Peyer's patch (tissue), 4 donors: Measurements from ENCODE around the gene MLLT10. TPM values are rescaled to one million over a fixed set of nuclear protein-coding genes. Genes with fewer than 3 reads are reported as not detected.

Experiments
- DNase-seq, 3 donors: peaks; one replicate each; pipeline ENCODE4 v3.0.0-alpha.2; 2017 to 2019
- H3K27ac ChIP-seq, 4 donors: fragments of 200-600 bp; sonication (generic); one replicate each; pipeline ENCODE4 v1.5.1; 2016 to 2019
- H3K27me3 ChIP-seq, 2 donors: fragments of 200-600 bp; sonication (generic); one replicate each; pipeline ENCODE4 v1.5.1; 2019
- H3K36me3 ChIP-seq, 3 donors: fragments of 200-600 bp; sonication (generic); one replicate each; pipeline ENCODE4 v1.5.1; 2016 to 2019
- H3K4me1 ChIP-seq, 4 donors: fragments of 200-600 bp; sonication (generic); one replicate each; pipeline ENCODE4 v1.5.1; 2016 to 2019
- H3K4me3 ChIP-seq, 4 donors: fragments of 200-600 bp; sonication (generic); 1 replicate in 3 of 4; 2 replicates in 1 of 4; pipeline ENCODE4 v1.5.1; 2016 to 2019; ENCODE audit warnings: mild to moderate bottlenecking in 1 of 4
- H3K9me3 ChIP-seq, 4 donors: fragments of 200-600 bp; sonication (generic); one replicate each; pipeline ENCODE4 v1.5.1; 2016 to 2019; ENCODE audit warnings: mild to moderate bottlenecking in 1 of 4
- POLR2A ChIP-seq, 2 donors: fragments of 450-650 bp; IDR thresholded peaks; one replicate each; pipeline ENCODE4 v1.5.1; 2017; ENCODE audit warnings: antibody characterized with exemption in 2 of 2, mild to moderate bottlenecking in 2 of 2, moderate library complexity in 2 of 2
- total RNA-seq, 4 donors: library from RNA; depleted of rRNA; stranded (reverse); fragments of >200 nt; gene quantifications; one replicate each; pipeline ENCODE4 v1.1.0, GENCODE V29; 2016
- TF ChIP-seq, protein P1 (sequence below), 6 experiments: fragments of 450-650 bp in 4 of 6; fragments of 200-600 bp in 2 of 6; sonication (generic) in 1 of 6; IDR thresholded peaks; one replicate each; pipeline ENCODE4 v1.5.1; 2017 to 2019; ENCODE audit warnings: antibody characterized with exemption in 6 of 6, mild to moderate bottlenecking in 3 of 6, moderate library complexity in 1 of 6

The MLLT10 gene
- total RNA-seq, 4 donors from 2014 or later, result 25.2 to 65.2 (median 40.1) TPM

DNA sequence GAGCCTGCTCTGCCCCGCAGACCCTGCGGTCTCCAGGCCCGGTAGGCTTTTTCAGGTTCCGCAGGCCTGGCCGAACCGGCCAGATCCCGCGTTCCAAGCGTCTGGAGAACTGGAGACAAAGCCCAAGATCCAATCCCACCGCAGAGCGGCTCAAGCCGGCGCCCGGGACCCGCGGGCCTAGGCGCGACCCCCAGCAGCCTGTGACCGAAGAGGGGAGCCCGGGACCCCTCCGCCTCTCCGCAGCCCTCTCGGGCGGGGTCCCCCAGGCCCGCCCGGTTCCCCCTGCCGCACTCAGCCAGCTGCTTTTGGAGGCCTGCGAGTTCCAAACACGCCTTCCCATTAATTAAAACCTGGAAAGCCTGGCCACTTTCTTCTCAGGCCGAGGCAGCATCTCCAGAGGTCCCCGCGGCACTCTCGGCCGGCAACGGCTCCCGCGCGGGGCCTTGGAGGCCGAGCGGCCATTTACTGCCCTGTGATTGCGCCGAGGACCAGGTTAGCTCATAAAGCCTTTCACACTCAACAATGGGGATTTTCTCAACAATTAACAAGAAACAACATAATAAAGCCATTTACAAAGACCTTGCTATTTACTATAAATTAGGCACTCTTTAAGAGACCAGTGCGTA lies 25.2 kb upstream of the MLLT10 start:
- H3K9me3 ChIP-seq, result no peaks in the 10 kb centered on the region
- H3K4me1 ChIP-seq, result no peaks in the 10 kb centered on the region
- no peak overlapping the region for H3K27ac ChIP-seq
- H3K36me3 ChIP-seq, result no peaks in the 10 kb centered on the region
- TF ChIP-seq, protein P1, sequence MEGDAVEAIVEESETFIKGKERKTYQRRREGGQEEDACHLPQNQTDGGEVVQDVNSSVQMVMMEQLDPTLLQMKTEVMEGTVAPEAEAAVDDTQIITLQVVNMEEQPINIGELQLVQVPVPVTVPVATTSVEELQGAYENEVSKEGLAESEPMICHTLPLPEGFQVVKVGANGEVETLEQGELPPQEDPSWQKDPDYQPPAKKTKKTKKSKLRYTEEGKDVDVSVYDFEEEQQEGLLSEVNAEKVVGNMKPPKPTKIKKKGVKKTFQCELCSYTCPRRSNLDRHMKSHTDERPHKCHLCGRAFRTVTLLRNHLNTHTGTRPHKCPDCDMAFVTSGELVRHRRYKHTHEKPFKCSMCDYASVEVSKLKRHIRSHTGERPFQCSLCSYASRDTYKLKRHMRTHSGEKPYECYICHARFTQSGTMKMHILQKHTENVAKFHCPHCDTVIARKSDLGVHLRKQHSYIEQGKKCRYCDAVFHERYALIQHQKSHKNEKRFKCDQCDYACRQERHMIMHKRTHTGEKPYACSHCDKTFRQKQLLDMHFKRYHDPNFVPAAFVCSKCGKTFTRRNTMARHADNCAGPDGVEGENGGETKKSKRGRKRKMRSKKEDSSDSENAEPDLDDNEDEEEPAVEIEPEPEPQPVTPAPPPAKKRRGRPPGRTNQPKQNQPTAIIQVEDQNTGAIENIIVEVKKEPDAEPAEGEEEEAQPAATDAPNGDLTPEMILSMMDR (IDR thresholded peaks at IDR 0.05), result no peak
- no peak for TF ChIP-seq POLR2A (IDR thresholded peaks at IDR 0.05)
- DNase-seq, result no peak
- no peak overlapping the region for H3K4me3 ChIP-seq
- H3K27me3 ChIP-seq, result no peaks in the 10 kb centered on the region

DNA sequence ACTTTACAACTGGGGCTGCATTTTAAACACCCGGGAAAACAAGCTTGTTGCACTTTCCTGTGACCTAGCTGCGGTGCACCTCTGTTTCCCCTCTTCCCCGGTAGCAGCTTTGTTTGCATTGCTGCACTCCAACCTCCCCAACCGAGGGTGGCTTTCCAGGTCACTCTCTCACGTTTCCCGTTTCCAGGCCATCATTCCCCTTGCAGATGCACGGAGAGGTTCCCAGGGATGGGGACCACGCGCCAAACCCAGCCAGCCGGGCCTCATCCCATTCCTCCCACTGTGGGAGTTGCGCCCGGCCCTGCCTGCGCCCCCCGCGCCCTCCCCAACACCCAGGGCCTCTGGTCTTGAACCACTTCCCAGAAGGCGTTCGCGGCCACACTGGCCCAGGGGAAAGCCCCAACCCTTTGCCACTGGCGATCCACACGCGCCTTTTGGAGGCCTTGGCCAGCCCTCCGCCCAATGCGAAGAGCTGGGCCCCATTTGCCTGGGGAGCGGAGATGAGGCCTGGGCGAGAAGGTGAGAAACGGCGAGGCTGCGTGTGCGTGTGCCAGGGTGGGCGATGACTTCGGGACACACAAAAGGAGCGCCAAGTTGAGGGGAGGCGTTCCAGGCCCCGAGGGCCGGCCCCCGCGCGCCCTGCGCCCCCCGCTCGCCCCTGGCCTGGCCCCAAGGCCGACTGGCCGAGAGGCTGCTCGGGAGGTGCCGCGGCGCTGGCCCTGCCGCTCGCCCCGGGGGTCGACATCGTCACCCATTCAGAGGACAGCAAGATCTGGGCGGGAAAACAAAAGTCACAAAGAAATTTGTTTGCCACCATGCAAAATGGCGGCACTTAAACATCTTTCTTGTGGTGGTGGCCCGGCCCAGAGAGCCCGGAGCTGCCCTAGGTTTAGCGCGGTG lies 24.4 kb upstream of the MLLT10 start:
- Histone ChIP-seq H3K4me1 (no peaks in the 10 kb centered on the region), H3K27me3 (no peaks in the 10 kb centered on the region), H3K4me3 (peak overlapping the region in 2 of 4 donors; percentile 35 to 42), H3K36me3 (no peaks in the 10 kb centered on the region), H3K9me3 (no peaks in the 10 kb centered on the region), H3K27ac (peak overlapping the region in 3 of 4 donors; percentile 10 to 52 (median 52))
- no peak for DNase-seq
- no peak for TF ChIP-seq POLR2A (IDR thresholded peaks at IDR 0.05)
- TF ChIP-seq, protein P1 (IDR thresholded peaks at IDR 0.05), result no peak

DNA sequence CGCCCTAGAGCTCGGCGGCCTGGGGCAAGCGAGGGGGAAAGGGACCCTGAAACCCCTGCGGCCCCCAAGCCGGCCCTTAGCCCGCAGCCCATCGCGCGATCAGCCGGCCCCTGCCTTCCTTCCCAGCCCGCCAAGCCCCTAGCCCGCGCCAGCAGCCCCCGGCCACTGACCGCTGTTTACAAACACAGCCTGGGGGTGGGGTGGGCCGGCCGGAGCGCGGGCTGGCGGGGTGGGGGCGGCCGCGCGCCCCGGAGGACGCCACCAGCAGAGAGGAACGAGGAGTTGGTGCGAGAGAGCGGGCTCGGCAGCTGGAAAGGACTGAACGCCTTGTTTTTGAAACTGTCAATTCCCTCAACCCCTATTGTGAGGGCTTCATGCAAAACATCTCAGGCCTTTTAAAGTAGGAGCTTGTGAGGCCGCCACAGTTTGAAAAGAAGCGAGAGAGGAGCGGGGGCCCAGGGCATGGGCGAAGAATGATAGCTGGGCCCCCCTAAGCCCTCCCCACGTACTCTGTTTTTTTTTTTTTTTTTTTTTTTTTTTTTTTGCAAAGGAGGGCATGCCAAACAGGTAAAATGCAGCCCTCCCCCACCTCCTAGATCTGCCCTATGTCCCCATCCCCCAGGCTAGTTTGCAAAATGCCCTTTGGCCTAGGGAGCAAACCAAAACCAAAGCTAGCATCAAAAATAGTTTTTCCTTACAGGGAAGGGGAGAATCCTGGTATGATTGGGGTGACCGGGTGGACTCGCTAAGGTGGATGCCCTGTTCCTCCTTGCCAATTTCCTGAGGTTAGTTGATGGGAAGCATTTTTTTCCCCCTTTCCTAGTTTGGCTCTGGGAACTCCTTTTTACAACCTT lies 23.6 kb upstream of the MLLT10 start:
- Histone ChIP-seq H3K9me3 (no peaks in the 10 kb centered on the region), H3K27ac (peak overlapping the region in 3 of 4 donors; percentile 10 to 52 (median 52)), H3K36me3 (no peaks in the 10 kb centered on the region), H3K4me3 (peak overlapping the region in 2 of 4 donors; percentile 35 to 42), H3K4me1 (no peaks in the 10 kb centered on the region), H3K27me3 (peaks cover 0 to 1% of the 10 kb centered on the region in 2 donors)
- no peak for DNase-seq
- no peak for TF ChIP-seq POLR2A (IDR thresholded peaks at IDR 0.05)
- TF ChIP-seq, protein P1 (IDR thresholded peaks at IDR 0.05), result no peak

DNA sequence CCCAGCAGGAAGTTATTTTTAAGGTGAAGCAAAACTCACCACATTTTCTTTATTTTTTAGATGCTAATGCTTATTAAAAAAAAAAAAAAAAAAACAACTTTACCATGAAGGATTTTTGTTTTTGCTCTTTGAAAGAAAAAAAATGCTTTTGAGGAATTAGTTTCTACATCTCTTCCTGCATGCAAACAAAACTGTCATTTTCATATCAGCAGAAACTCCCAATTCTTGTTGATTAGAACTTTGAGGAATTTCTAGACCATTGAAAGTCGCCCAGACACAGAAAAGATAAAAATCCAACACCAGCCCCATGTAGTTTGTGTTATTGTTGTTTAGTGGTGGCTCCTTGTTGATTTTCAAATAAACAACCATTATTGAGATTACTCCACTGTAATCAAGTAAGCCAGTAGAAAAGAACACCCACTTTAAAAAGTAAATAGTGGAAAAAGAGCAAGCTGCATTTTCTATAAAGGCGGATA lies 22.9 kb upstream of the MLLT10 start:
- H3K27ac ChIP-seq, result no peak overlapping the region
- DNase-seq, result no peak

More for the DNA sequence above, 22.9 kb upstream of the MLLT10 start:
- Histone ChIP-seq H3K4me3 (no peak overlapping the region), H3K4me1 (peaks cover 0 to 6% (median 2%) of the 10 kb centered on the region in 4 donors), H3K27me3 (peaks cover 0 to 6% of the 10 kb centered on the region in 2 donors), H3K36me3 (no peaks in the 10 kb centered on the region), H3K9me3 (no peaks in the 10 kb centered on the region)
- TF ChIP-seq POLR2A (IDR thresholded peaks at IDR 0.05), result no peak
- TF ChIP-seq, protein P1 (IDR thresholded peaks at IDR 0.05), result no peak
